GM23338 (cell line): Measurements from ENCODE around the gene FAM227A. TPM values are rescaled to one million over a fixed set of nuclear protein-coding genes. Genes with fewer than 3 reads are reported as not detected.

Experiments
- ATAC-seq: fragments of 200-7000 bp; cut with Tn5 transposase; 3 replicates; pipeline ENCODE4 v1.9.1; 2020
- DNase-seq: peaks from one replicate; pipeline ENCODE4 v3.0.0-alpha.2; 2015; ENCODE audit warnings: low spot score
- H2AFZ ChIP-seq: fragments of 200-600 bp; sonication (generic); 2 replicates; pipeline ENCODE4 v1.8.0; 2016; ENCODE audit warnings: antibody characterized with exemption, mild to moderate bottlenecking, moderate library complexity
- H3F3A ChIP-seq: fragments of 200-600 bp; sonication (generic); replicated peaks from 2 replicates; pipeline ENCODE4 v1.8.0; 2017; ENCODE audit warnings: antibody characterized with exemption, mixed run types, low read depth
- H3K27ac ChIP-seq: fragments of 200-600 bp; sonication (generic); 2 replicates; pipeline ENCODE4 v1.6.1; 2016; ENCODE audit warnings: low read depth
- H3K27me3 ChIP-seq: fragments of 200-600 bp; sonication (generic); 2 replicates; pipeline ENCODE4 v1.8.0; 2016; ENCODE audit warnings: mild to moderate bottlenecking, mixed run types, moderate library complexity; ENCODE audit not compliant: insufficient read depth
- H3K36me3 ChIP-seq: fragments of 200-600 bp; sonication (generic); 2 replicates; pipeline ENCODE4 v1.8.0; 2016; ENCODE audit warnings: mild to moderate bottlenecking; ENCODE audit not compliant: insufficient read depth
- H3K4me1 ChIP-seq: fragments of 200-600 bp; sonication (generic); 2 replicates; pipeline ENCODE4 v1.8.0; 2016; ENCODE audit warnings: mild to moderate bottlenecking, moderate library complexity; ENCODE audit not compliant: insufficient read depth
- H3K4me2 ChIP-seq: fragments of 200-600 bp; sonication (generic); 2 replicates; pipeline ENCODE4 v1.7.1; 2017; ENCODE audit warnings: mixed run types
- H3K4me3 ChIP-seq: fragments of 200-600 bp; sonication (generic); 2 replicates; pipeline ENCODE4 v1.6.1; 2016; ENCODE audit warnings: mixed run types
- H3K79me2 ChIP-seq: fragments of 200-600 bp; sonication (generic); replicated peaks from 2 replicates; pipeline ENCODE4 v1.8.0; 2017; ENCODE audit warnings: mild to moderate bottlenecking; ENCODE audit not compliant: insufficient read depth
- H3K9me2 ChIP-seq: fragments of 200-600 bp; sonication (generic); 2 replicates; pipeline ENCODE4 v1.8.0; 2017; ENCODE audit not compliant: insufficient read depth
- H4K20me1 ChIP-seq: fragments of 200-600 bp; sonication (generic); replicated peaks from 2 replicates; pipeline ENCODE4 v1.8.0; 2017; ENCODE audit warnings: mild to moderate bottlenecking; ENCODE audit not compliant: insufficient read depth
- H3K27ac Mint-ChIP-seq: 2 replicates; pipeline ENCODE4 v1.8.0; 2020; ENCODE audit warnings: inconsistent platforms, mild to moderate bottlenecking, moderate library complexity, mixed read lengths
- H3K27me3 Mint-ChIP-seq: 3 replicates; pipeline ENCODE4 v1.8.0; 2022; ENCODE audit warnings: low read depth, mild to moderate bottlenecking, moderate library complexity, mixed read lengths, inconsistent platforms; ENCODE audit not compliant: insufficient read depth, poor library complexity
- H3K36me3 Mint-ChIP-seq: 3 replicates; pipeline ENCODE4 v1.8.0; 2021; ENCODE audit warnings: low read depth, mild to moderate bottlenecking, inconsistent platforms, moderate library complexity, mixed read lengths
- H3K4me1 Mint-ChIP-seq: 3 replicates; pipeline ENCODE4 v1.8.0; 2020; ENCODE audit warnings: mild to moderate bottlenecking, inconsistent platforms, mixed read lengths
- H3K4me3 Mint-ChIP-seq: 3 replicates; pipeline ENCODE4 v1.8.0; 2021; ENCODE audit warnings: moderate library complexity, mild to moderate bottlenecking, inconsistent platforms, mixed read lengths
- H3K9me3 Mint-ChIP-seq: 3 replicates; pipeline ENCODE4 v1.8.0; 2020; ENCODE audit warnings: moderate library complexity, mild to moderate bottlenecking, inconsistent platforms, mixed read lengths
- POLR2AphosphoS5 ChIP-seq: IDR thresholded peaks from 2 replicates; pipeline ENCODE4 v1.6.1; 2016; ENCODE audit warnings: antibody characterized with exemption, low read depth
- REST ChIP-seq: IDR thresholded peaks from one replicate; pipeline ENCODE4 v1.6.1; 2018; ENCODE audit warnings: antibody characterized with exemption; ENCODE audit not compliant: unreplicated experiment
- ZNF462 ChIP-seq: fragments of 250-450 bp; sonication (Bioruptor Pico); IDR thresholded peaks from 2 replicates; pipeline ENCODE4 v1.5.0; 2020; ENCODE audit warnings: mild to moderate bottlenecking, moderate library complexity
- polyA plus RNA-seq: library from polyadenylated mRNA; unstranded; fragments of >200 nt; fragmentation: Nextera tagmentation; extraction: Ambion mirVana; gene quantifications from 2 replicates; pipeline ENCODE4 v1.2.1, GENCODE V29; 2016
- total RNA-seq: library from RNA; depleted of rRNA; stranded (reverse); fragments of >200 nt; shearing (Covaris generic); gene quantifications from 2 replicates; pipeline ENCODE4 v1.2.3, GENCODE V29; 2014; rRNA removed

FAM227A gene
- total and polyA plus RNA-seq, 2 experiments from 2014 or later, result 5.8 to 11.0 TPM

- H3K27me3 Mint-ChIP-seq, result no peaks in the 10 kb centered on the region
- H3K27ac Mint-ChIP-seq, result no peak overlapping the region
- H3K4me1 Mint-ChIP-seq, result peaks cover 2% of the 10 kb centered on the region; the same call in 1 of the 3 replicates
- TF ChIP-seq ZNF462 (CRISPR knock-in tag) (no peak), REST (no peak), POLR2AphosphoS5 (no peak)
- Histone ChIP-seq H3K79me2 (no peaks in the 10 kb centered on the region), H4K20me1 (no peaks in the 10 kb centered on the region), H3K27ac (no peak overlapping the region), H3K9me2 (no peaks in the 10 kb centered on the region), H3K36me3 (no peaks in the 10 kb centered on the region), H3K4me3 (no peak overlapping the region), H3K4me1 (no peaks in the 10 kb centered on the region), H3F3A (no peaks in the 10 kb centered on the region), H3K4me2 (no peak overlapping the region), H3K27me3 (no peaks in the 10 kb centered on the region), H2AFZ (no peak overlapping the region)
- no peak overlapping the region for H3K4me3 Mint-ChIP-seq
- no peak for ATAC-seq
- DNase-seq, result no peak
- no peaks in the 10 kb centered on the region for H3K9me3 Mint-ChIP-seq
- no peaks in the 10 kb centered on the region for H3K36me3 Mint-ChIP-seq
These were observed 124.8 kb downstream of the FAM227A start for GRCh38 chr22:38531251-38531938.

Other genes with a start within 250 kb of the FAM227A start
- 1.3 TPM in 2 replicates for gene KCNJ4, start 201.2 kb downstream of the FAM227A start, total RNA-seq
- gene KCNJ4, start 201.2 kb downstream of the FAM227A start, polyA plus RNA-seq, result 0.23 and 0.28 TPM in 2 replicates
- gene KDELR3, start 188.3 kb downstream of the FAM227A start, total RNA-seq, result 5.6 and 11.1 TPM in 2 replicates
- 5.7 and 7.8 TPM in 2 replicates for gene KDELR3, start 188.3 kb downstream of the FAM227A start, polyA plus RNA-seq
- gene DDX17, start 150.1 kb downstream of the FAM227A start, total RNA-seq, result 452 and 603 TPM in 2 replicates
- gene DDX17, start 150.1 kb downstream of the FAM227A start, polyA plus RNA-seq, result 88.0 and 91.0 TPM in 2 replicates
- gene DMC1, start 86.2 kb downstream of the FAM227A start, total RNA-seq, result 5.0 and 8.0 TPM in 2 replicates
- 13.2 and 18.5 TPM in 2 replicates for gene DMC1, start 86.2 kb downstream of the FAM227A start, polyA plus RNA-seq
- gene CBY1, start 246 bp upstream of the FAM227A start, total RNA-seq, result 12.8 and 13.2 TPM in 2 replicates
- 36.1 and 36.4 TPM in 2 replicates for gene CBY1, start 246 bp upstream of the FAM227A start, polyA plus RNA-seq
- 84.0 and 87.0 TPM in 2 replicates for gene TOMM22, start 25.6 kb upstream of the FAM227A start, total RNA-seq
- gene TOMM22, start 25.6 kb upstream of the FAM227A start, polyA plus RNA-seq, result 125 and 131 TPM in 2 replicates
- 16.1 and 19.7 TPM in 2 replicates for gene JOSD1, start 44.6 kb upstream of the FAM227A start, total RNA-seq
- 4.6 and 5.5 TPM in 2 replicates for gene JOSD1, start 44.6 kb upstream of the FAM227A start, polyA plus RNA-seq
- gene GTPBP1, start 49.6 kb upstream of the FAM227A start, total RNA-seq, result 79.9 and 88.4 TPM in 2 replicates
- 27.2 and 31.0 TPM in 2 replicates for gene GTPBP1, start 49.6 kb upstream of the FAM227A start, polyA plus RNA-seq
- 12.6 and 17.6 TPM in 2 replicates for gene SUN2, start 99.6 kb upstream of the FAM227A start, total RNA-seq
- 7.2 and 8.2 TPM in 2 replicates for gene SUN2, start 99.6 kb upstream of the FAM227A start, polyA plus RNA-seq
- 10.0 and 11.3 TPM in 2 replicates for gene DNAL4, start 137.8 kb upstream of the FAM227A start, total RNA-seq
- 8.7 and 9.3 TPM in 2 replicates for gene DNAL4, start 137.8 kb upstream of the FAM227A start, polyA plus RNA-seq
- 9.3 and 13.4 TPM in 2 replicates for gene NPTXR, start 187.6 kb upstream of the FAM227A start, total RNA-seq
- 0.75 and 0.89 TPM in 2 replicates for gene NPTXR, start 187.6 kb upstream of the FAM227A start, polyA plus RNA-seq
- 18.2 and 23.0 TPM in 2 replicates for gene CBX6, start 215.8 kb upstream of the FAM227A start, total RNA-seq
- gene CBX6, start 215.8 kb upstream of the FAM227A start, polyA plus RNA-seq, result 17.4 and 18.5 TPM in 2 replicates